GM12892 (cell line): Measurements from ENCODE around the gene MPRIP.

Experiments used
- DNase-seq: peaks from one replicate; pipeline ENCODE4 v3.0.0; 2011; ENCODE audit not compliant: insufficient read length
- FAIRE-seq: peaks from 2 replicates; lab custom pipeline; 2011; peaks lifted over from hg19 to GRCh38; lab: Jason Lieb, UNC
- POLR2A ChIP-seq: IDR thresholded peaks from 2 replicates; pipeline ENCODE4 v1.6.1; 2011; ENCODE audit warnings: low read depth, low read length, control low read depth
- POLR2AphosphoS5 ChIP-seq: IDR thresholded peaks from 2 replicates; pipeline ENCODE4 v1.6.1; 2011; ENCODE audit warnings: low read depth, low read length, control low read depth
- TAF1 ChIP-seq: IDR thresholded peaks from 2 replicates; pipeline ENCODE4 v1.6.1; 2011; ENCODE audit warnings: low read depth, mild to moderate bottlenecking, control low read depth, low read length, borderline replicate concordance

Gene MPRIP

DNA sequence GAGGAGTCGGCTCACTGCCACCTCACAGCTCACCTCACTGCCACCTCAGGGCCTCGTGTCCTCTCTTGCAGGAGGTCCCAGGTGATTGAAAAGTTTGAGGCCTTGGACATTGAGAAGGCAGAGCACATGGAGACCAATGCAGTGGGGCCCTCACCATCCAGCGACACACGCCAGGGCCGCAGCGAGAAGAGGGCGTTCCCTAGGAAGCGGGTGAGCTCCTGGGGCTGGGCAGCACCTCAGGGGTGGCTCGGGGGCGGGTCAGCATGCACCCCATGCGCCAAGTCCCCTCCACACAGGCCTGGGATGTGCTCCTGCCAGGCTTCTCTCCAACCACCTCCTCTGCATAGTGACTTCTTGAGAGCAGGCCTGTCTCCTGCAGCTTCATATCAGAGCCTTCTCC lies 100.3 kb downstream of the MPRIP start:
- TF ChIP-seq TAF1 = no peak
- TF ChIP-seq POLR2AphosphoS5 = no peak
- no peak for TF ChIP-seq POLR2A
- FAIRE-seq (no peak), DNase-seq (no peak)

DNA sequence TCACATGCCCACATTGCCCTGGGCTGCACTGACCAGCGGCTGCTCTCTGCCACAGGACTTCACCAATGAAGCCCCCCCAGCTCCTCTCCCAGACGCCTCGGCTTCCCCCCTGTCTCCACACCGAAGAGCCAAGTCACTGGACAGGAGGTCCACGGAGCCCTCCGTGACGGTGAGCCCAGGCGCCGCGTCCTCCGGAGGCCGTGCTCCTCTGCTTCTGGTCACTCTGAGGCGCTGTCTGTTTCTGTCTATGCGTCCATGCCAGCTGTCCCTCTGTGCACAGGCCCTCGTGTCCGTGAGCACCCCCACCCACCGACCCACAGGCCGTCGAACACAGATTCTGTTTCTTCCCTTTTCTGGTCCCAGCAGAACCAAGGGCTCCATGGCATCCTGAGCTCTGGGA lies 101.2 kb downstream of the MPRIP start:
- no peak for FAIRE-seq
- TF ChIP-seq POLR2AphosphoS5 (no peak), POLR2A (no peak), TAF1 (no peak)
- DNase-seq = no peak

DNA sequence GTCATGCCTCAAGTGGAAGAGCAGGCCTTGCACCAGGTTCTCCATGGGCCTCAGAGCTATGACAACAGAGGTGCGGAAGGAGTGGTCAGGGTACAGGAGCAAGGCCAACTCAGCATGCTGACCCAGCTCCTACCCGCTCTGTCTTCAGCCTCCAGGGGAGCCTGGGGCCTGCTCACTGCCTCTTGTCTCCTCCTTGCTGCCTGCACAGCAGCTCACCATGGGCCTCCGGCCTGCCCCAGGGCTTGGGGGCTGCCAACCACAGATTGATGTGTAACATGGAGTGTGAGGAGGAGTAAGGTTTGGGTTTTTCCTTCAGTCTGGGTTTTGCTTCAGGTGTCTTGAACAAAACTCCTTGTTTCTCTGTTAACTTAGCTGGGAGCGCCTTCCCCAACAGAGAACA lies 101.8 kb downstream of the MPRIP start:
- no peak for TF ChIP-seq POLR2A
- TF ChIP-seq TAF1 = no peak
- TF ChIP-seq POLR2AphosphoS5 = no peak
- no peak for DNase-seq
- FAIRE-seq = no peak

DNA sequence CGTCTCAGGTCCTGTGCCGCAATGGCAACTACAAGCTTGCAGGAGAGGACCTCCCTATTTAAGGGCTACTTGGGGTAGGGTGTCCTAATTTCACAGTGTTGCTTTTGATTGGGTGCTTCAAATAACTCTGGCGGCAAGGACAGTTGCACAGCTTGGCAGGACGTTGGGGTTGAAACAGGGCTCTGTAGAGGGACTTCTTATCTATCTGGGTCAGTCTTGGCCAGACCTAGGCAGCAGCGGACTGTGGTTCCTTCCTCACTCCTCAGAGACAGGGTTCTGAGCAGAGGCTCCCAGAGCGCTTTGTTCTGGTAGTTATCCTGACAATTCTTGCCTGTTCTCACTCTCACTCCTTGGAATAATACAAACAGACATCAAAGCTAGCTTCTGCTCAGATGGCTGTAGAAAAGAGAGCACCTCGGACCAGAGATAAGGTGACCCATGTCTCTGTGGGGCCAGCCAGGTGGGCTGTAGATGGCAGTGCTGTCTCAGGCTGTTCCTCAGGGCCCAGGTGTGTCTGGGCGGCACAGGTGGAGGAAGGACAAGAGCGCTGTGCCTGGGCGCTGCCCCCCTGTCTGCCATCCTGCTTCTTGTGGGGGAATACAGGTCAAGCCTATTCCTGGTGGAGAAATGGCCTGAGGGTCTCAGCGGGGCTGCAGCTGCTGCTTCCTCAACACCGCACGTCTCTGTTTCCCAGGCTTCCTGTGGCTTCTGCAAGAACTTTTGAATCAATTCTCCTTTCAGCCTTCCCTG lies 102.8 kb downstream of the MPRIP start:
- DNase-seq = no peak
- no peak for TF ChIP-seq POLR2AphosphoS5
- TF ChIP-seq TAF1 = no peak
- TF ChIP-seq POLR2A = no peak
- no peak for FAIRE-seq

DNA sequence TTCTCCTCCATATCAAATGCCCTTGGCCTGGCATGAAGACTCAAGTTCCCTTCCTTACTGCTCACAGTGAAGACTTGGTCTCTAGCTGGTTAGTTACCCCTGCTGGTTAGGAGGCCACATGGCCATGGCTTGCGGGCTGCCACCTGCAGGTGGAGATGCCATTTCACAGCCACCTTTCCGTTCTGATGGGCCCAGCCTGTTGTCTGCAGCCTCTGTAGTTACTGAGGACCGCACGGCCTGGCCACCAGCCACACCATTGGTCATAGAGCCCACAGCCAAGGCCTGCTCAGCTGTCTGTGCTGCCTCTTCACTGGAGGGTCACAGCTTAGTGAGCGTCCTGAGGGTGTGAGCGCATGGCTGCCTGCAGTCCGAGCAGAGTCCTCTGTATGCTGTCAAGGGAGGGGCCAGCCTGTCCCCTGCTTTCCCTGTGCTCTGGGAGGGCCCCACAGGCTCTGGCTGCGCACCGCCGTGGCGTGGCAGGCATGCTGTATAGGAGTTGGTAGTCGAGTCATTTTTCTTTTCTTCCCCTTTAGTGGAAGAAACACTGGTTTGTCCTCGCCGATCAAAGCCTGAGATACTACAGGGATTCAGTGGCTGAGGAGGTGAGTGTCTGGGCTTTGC lies 104.6 kb downstream of the MPRIP start:
- DNase-seq (no peak), FAIRE-seq (no peak)

DNA sequence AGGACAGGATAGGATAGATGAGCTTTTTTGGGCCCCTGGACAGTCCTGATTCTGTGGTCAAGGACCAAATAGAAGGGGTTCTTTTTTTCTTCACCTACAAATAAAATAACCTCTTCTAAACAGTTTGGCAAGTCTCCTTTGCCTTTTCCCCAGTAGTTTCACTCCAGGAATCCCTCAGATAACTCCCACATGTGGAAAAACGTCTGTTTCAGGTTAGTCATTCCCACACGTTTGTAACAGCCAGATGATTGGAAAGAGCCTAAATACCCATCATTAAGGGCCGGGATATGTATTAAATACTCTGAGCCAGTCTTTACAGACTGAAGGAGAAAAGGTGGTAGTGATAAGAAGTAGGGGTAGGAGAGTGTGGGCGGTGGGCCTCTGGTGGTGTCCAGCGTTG lies 105.6 kb downstream of the MPRIP start:
- TF ChIP-seq TAF1 (no peak), POLR2A (no peak), POLR2AphosphoS5 (no peak)
- DNase-seq (no peak), FAIRE-seq (no peak)

More for the DNA sequence above, 104.6 kb downstream of the MPRIP start:
- TF ChIP-seq TAF1 (no peak), POLR2A (no peak), POLR2AphosphoS5 (no peak)

DNA sequence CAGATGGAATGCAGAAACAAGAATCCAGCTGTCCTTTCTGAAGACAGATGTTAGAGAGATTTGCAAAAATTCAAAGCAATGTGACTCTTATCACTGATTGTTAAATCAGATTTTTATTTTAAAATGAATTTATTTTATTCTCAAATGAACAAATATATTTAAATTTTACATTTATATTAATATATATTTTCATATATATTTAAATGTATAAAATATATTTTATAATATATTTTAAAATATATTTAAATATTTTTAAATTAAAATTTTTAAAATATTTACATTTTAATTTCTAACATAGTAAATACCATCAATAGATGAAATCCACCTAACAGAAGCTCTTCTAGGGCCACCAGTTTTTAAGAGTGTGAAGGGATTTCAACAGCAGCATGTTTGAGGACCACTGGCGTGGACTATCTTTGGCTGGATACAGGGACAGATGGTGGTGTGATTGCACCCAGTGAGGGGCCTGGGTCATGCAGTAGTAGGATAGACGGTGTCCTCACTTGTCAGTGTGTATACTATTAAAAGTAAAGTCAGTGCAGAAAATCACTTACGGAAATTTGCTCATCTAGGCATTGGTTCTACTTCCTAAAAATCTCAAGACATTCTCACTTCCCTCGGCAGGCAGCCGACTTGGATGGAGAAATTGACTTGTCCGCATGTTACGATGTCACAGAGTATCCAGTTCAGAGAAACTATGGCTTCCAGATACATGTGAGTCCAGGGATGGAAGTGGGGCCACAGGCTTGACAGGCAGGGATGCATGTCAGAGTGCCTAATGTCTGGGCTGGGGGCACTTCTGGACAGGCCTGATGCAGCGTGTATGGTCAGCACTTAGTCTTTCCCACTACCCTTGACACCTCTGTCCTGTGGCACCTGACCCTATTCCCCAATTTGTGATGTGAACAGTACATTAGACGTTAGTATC lies 107.5 kb downstream of the MPRIP start:
- FAIRE-seq (peak; percentile 83), DNase-seq (no peak)
- TF ChIP-seq POLR2AphosphoS5 = no peak
- no peak for TF ChIP-seq TAF1
- no peak for TF ChIP-seq POLR2A

DNA sequence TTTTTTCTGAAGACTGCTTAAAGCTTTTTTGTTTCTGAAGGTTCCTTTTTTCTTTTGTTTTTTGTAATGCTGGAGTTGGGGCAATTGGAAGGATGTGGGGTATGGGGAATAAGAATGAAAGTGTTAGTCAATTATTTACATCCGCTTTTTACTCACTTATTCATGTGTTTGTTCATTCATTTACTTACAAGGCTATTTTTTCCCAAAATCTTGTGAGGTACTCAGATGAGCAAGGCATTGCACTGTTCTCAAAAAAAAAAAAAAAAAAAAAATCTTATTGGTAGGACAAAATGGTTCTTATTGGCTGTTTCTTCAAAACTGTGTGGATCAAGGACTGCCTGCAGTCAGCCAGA lies 108.2 kb downstream of the MPRIP start:
- TF ChIP-seq POLR2A = no peak
- no peak for TF ChIP-seq TAF1
- no peak for TF ChIP-seq POLR2AphosphoS5
- DNase-seq (no peak), FAIRE-seq (no peak)

DNA sequence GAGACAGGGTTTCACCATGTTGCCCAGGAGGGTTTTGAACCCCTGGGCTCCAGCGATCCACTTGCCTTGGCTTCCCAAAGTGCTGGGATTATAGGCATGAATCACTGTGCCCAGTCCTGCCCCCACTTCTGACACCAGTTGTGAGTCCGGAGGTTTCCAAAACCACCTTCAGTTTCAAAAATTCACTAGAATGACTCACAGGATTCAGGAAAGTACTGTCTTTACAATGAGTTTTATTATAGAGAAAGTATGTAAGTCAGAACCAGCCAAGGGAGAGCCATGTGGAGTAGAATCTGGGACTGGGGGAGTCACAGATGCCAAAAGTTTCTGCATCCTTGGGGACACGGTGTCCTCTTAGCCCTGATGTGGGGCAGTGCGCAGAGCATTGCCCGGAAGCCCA lies 108.8 kb downstream of the MPRIP start:
- DNase-seq = no peak
- no peak for FAIRE-seq
- TF ChIP-seq POLR2AphosphoS5 (no peak), TAF1 (no peak), POLR2A (no peak)

DNA sequence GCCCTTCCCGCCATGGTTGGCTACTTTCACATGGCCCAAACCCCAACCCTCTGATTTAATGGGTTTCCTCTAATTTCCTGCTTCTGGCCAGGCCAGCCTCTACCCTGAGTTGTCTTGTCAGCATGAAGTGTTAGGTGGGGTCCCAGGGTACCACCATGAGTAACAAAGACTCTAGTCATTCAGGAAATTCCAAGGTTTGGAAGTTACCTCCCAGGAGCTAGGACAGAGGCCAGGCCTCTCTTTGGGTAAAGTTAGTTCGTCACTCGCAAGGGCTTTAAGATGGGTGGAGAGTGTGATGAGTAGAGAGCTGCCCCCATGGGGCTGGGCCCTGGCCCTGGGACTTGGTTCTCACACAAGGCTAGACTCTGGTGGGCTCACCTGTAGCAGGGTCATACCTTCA lies 109.3 kb downstream of the MPRIP start:
- FAIRE-seq (no peak), DNase-seq (no peak)
- TF ChIP-seq POLR2AphosphoS5 = no peak
- TF ChIP-seq POLR2A = no peak
- no peak for TF ChIP-seq TAF1

DNA sequence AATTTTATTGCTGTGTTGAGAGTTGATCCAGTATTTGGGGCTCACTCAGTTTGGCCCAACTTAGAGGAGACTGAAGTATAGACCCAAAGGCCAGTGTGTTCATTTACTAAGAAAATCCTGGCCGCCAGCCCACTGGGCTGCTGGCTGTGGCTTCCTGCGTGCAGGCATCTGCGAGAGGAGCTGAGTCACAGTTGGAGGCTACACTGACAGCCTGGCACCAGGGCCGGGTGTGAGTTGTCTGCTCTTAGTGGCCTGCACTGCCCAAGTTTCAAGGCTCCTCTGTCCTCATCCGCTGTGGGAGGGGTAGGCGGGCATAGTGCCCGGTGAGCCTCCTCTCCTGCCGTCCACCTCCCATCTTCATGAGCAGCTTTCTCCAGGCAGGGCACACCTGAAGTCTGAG lies 109.7 kb downstream of the MPRIP start:
- no peak for TF ChIP-seq TAF1
- TF ChIP-seq POLR2A = no peak
- no peak for TF ChIP-seq POLR2AphosphoS5
- FAIRE-seq = no peak
- DNase-seq = no peak
